G401.6 (cell line): ENCODE results near the gene KAT2B.
A peak's percentile ranks its signal among the peaks of the same experiment; 100 is the strongest.

Experiments used
- FAIRE-seq: peaks from 2 replicates; lab custom pipeline; 2012; peaks lifted over from hg19 to GRCh38; lab: Jason Lieb, UNC

KAT2B gene

GRCh38 chr3:20147361-20147760 is 107.1 kb downstream of the KAT2B start:
- no peak for FAIRE-seq

GRCh38 chr3:20148466-20148865 is 108.2 kb downstream of the KAT2B start:
- no peak for FAIRE-seq

- FAIRE-seq: peak; percentile 17
Measured at GRCh38 chr3:20154078-20154477, 113.8 kb downstream of the KAT2B start.

- no peak for FAIRE-seq
Measured at GRCh38 chr3:20154928-20155327, 114.7 kb downstream of the KAT2B start.

GRCh38 chr3:20160230-20160629 is 120.0 kb downstream of the KAT2B start:
- FAIRE-seq: no peak

- no peak for FAIRE-seq
Measured at GRCh38 chr3:20161714-20162113, 121.5 kb downstream of the KAT2B start.

GRCh38 chr3:20173844-20174410 is 133.7 kb downstream of the KAT2B start:
- no peak for FAIRE-seq

GRCh38 chr3:20181276-20181675 is 141.0 kb downstream of the KAT2B start:
- no peak for FAIRE-seq

- no peak for FAIRE-seq
Measured at GRCh38 chr3:20182206-20182605, 142.0 kb downstream of the KAT2B start.

- no peak for FAIRE-seq
Measured at GRCh38 chr3:20185331-20185678, 145.1 kb downstream of the KAT2B start.

- peak; percentile 96 for FAIRE-seq
Measured at GRCh38 chr3:20185679-20186599, 145.7 kb downstream of the KAT2B start, which contains the start of gene SGO1. Gene SGO1 (minus strand): TSS chr3:20186206. CDS start chr3:20184027, 2,179 bp downstream.

GRCh38 chr3:20186600-20187004 is 146.4 kb downstream of the KAT2B start:
- FAIRE-seq: no peak

- FAIRE-seq: no peak
Measured at GRCh38 chr3:20190991-20191390, 150.7 kb downstream of the KAT2B start.

GRCh38 chr3:20194793-20195460 is 154.7 kb downstream of the KAT2B start:
- FAIRE-seq: no peak

GRCh38 chr3:20197775-20198174 is 157.5 kb downstream of the KAT2B start:
- FAIRE-seq: no peak

GRCh38 chr3:20201143-20201542 is 160.9 kb downstream of the KAT2B start:
- FAIRE-seq: no peak
